Esophagus muscularis mucosa (tissue), 4 donors: Measurements from ENCODE around the gene MST1R. TPM values are rescaled to one million over a fixed set of nuclear protein-coding genes. Genes with fewer than 3 reads are reported as not detected.

Experiments used
- DNase-seq: peaks from one replicate; pipeline ENCODE4 v3.0.0-alpha.2; 2017; ENCODE audit errors: extremely low spot score
- H3K27ac ChIP-seq, 4 donors: fragments of 200-600 bp; sonication (generic); replicated peaks in 1 of 4; 1 replicate in 3 of 4; 2 replicates in 1 of 4; pipeline ENCODE4 v1.5.1; 2016 to 2019; ENCODE audit warnings: mild to moderate bottlenecking in 1 of 4
- H3K27me3 ChIP-seq, 4 donors: fragments of 200-600 bp; sonication (generic); one replicate each; pipeline versions ENCODE4 v1.5.1 to v1.6.0; 2016 to 2019
- H3K36me3 ChIP-seq, 4 donors: fragments of 200-600 bp; sonication (generic); one replicate each; pipeline ENCODE4 v1.5.1; 2016 to 2019
- H3K4me1 ChIP-seq, 4 donors: fragments of 200-600 bp; sonication (generic); one replicate each; pipeline ENCODE4 v1.5.1; 2016 to 2019
- H3K4me3 ChIP-seq, 4 donors: fragments of 200-600 bp; sonication (generic); 1 replicate in 2 of 4; 2 replicates in 2 of 4; pipeline ENCODE4 v1.5.1; 2016 to 2019; ENCODE audit warnings: mild to moderate bottlenecking in 4 of 4, moderate library complexity in 1 of 4
- H3K9me3 ChIP-seq, 4 donors: fragments of 200-600 bp; sonication (generic); 1 replicate in 3 of 4; 2 replicates in 1 of 4; pipeline ENCODE4 v1.5.1; 2016 to 2019
- CTCF ChIP-seq, 3 experiments: fragments of 200-600 bp in 2 of 3; fragments of 450-650 bp in 1 of 3; sonication (generic) in 2 of 3; IDR thresholded peaks; one replicate each; pipeline ENCODE4 v1.5.1; 2017 to 2019; ENCODE audit warnings: antibody characterized with exemption in 3 of 3, mild to moderate bottlenecking in 2 of 3, moderate library complexity in 1 of 3
- EP300 ChIP-seq: sonication (generic); formaldehyde crosslinking; IDR thresholded peaks from one replicate; pipeline ENCODE4 v1.6.1; 2017; ENCODE audit warnings: antibody characterized with exemption
- POLR2A ChIP-seq: fragments of 450-650 bp; IDR thresholded peaks from one replicate; pipeline ENCODE4 v1.6.1; 2017; ENCODE audit warnings: antibody characterized with exemption, moderate library complexity, mild to moderate bottlenecking, low read depth
- POLR2AphosphoS5 ChIP-seq, 2 donors: sonication (generic); formaldehyde crosslinking; IDR thresholded peaks; one replicate each; pipeline ENCODE4 v1.6.1; 2017; ENCODE audit warnings: antibody characterized with exemption in 2 of 2
- WGBS: methylation state at CpG from one replicate; pipeline ENCODE4 v1.1.5; 2018; 5-methylcytosine and 5-hydroxymethylcytosine counted together
- intact Hi-C: fragments of 100-400 bp; cut with DNase I; formaldehyde crosslinking; loops from one replicate; pipeline ENCODE4 v1.15.1; 2023
- total RNA-seq, 4 donors: library from RNA; depleted of rRNA; stranded (reverse); fragments of >200 nt; gene quantifications; one replicate each; pipeline versions ENCODE4 v1.1.0 to v1.2.1, GENCODE V29; 2016

Gene MST1R
- total RNA-seq, 4 donors from 2014 or later, result 1.7 to 6.6 (median 3.6) TPM

GRCh38 chr3:49901366-49902339 is 2.0 kb downstream of the MST1R start:
- H3K9me3 ChIP-seq, result no peaks in the 10 kb centered on the region
- H3K4me3 ChIP-seq, result no peak overlapping the region
- H3K36me3 ChIP-seq, result peaks cover 0 to 16% (median 1%) of the 10 kb centered on the region in 4 donors
- H3K27ac ChIP-seq, result peak overlapping the region in 1 of 4 donors; percentile 11
- no peaks in the 10 kb centered on the region for H3K27me3 ChIP-seq
- no peak for DNase-seq
- intact Hi-C loops, result loop anchor here (5.0 kb wide), 1 partner anchor 59 kb away; no protein-coding TSS in a partner anchor
- TF ChIP-seq CTCF (IDR thresholded peaks at IDR 0.05) (no peak), POLR2A (no peak), POLR2AphosphoS5 (IDR thresholded peaks at IDR 0.05) (no peak), EP300 (no peak)
- H3K4me1 ChIP-seq, result peaks cover 28 to 59% (median 52%) of the 10 kb centered on the region in 4 donors
- WGBS, result 66% methylated on average over 11 of the region's 11 CpGs

GRCh38 chr3:49900491-49901153 is 3.1 kb downstream of the MST1R start:
- Histone ChIP-seq H3K4me1 (peaks cover 19 to 49% (median 41%) of the 10 kb centered on the region in 4 donors), H3K4me3 (no peak overlapping the region), H3K27ac (no peak overlapping the region), H3K9me3 (no peaks in the 10 kb centered on the region), H3K36me3 (peaks cover 0 to 25% (median 7%) of the 10 kb centered on the region in 4 donors), H3K27me3 (no peaks in the 10 kb centered on the region)
- DNase-seq, result no peak
- intact Hi-C loops, result loop anchor here (5.0 kb wide), 1 partner anchor 58 kb away; no protein-coding TSS in a partner anchor
- WGBS, result no CpG with 5 or more reads among the region's 8 CpGs
- TF ChIP-seq POLR2AphosphoS5 (IDR thresholded peaks at IDR 0.05) (no peak), CTCF (IDR thresholded peaks at IDR 0.05) (no peak), POLR2A (no peak), EP300 (no peak)

GRCh38 chr3:49899815-49900214 is 3.9 kb downstream of the MST1R start:
- H3K4me1 ChIP-seq, result peaks cover 17 to 43% (median 36%) of the 10 kb centered on the region in 4 donors
- H3K36me3 ChIP-seq, result peaks cover 0 to 32% (median 13%) of the 10 kb centered on the region in 4 donors
- H3K4me3 ChIP-seq, result no peak overlapping the region
- TF ChIP-seq POLR2A (no peak), EP300 (no peak), CTCF (IDR thresholded peaks at IDR 0.05) (peak in 1 of 3 experiments; percentile 16), POLR2AphosphoS5 (IDR thresholded peaks at IDR 0.05) (no peak)
- intact Hi-C loops, result loop anchor here (5.0 kb wide), 1 partner anchor 58 kb away; no protein-coding TSS in a partner anchor
- no peak overlapping the region for H3K27ac ChIP-seq
- no peak for DNase-seq
- WGBS, result 67% methylated on average over 4 of the region's 5 CpGs
- no peaks in the 10 kb centered on the region for H3K9me3 ChIP-seq
- no peaks in the 10 kb centered on the region for H3K27me3 ChIP-seq

- 65% methylated on average over 2 of the region's 6 CpGs for WGBS
- intact Hi-C loops, result no loop called here
- Histone ChIP-seq H3K9me3 (no peaks in the 10 kb centered on the region), H3K4me1 (peaks cover 16 to 39% (median 30%) of the 10 kb centered on the region in 4 donors), H3K4me3 (no peak overlapping the region), H3K27me3 (no peaks in the 10 kb centered on the region), H3K27ac (no peak overlapping the region), H3K36me3 (peaks cover 0 to 32% (median 14%) of the 10 kb centered on the region in 4 donors)
- DNase-seq, result no peak
- TF ChIP-seq POLR2AphosphoS5 (IDR thresholded peaks at IDR 0.05) (no peak), CTCF (IDR thresholded peaks at IDR 0.05) (no peak), POLR2A (no peak), EP300 (no peak)
Observed at GRCh38 chr3:49898991-49899390, 4.7 kb downstream of the MST1R start.
